Measurements from ENCODE around the gene ERC2.

ERC2 gene

DNA sequence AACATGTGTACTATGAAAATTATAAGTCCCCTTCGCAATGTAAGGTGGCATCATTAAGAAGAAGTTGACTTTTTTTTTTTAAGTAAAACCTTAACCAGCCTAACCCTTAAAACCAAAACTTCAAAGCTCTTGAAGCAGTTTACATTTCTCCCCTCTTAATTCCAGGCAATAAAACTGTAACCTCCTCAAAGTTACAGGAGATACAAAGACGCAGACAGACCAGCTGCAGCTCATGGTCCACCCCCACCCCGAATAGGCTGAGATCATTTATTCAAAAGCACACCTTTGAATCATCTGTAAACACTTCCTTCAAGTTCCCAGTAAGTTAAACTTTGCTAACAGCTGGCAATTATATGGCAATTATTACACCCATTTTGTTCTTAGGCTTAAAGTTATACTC lies 414.5 kb downstream of the ERC2 start:
- H3K4me3 ChIP-seq (ENCODE audit: low read depth, low read length), result no peak overlapping the region
- TF ChIP-seq CTCF (IDR thresholded peaks at IDR 0.05; ENCODE audit: control insufficient read depth, extremely low read depth, insufficient read depth), result no peak
- no peak for DNase-seq (ENCODE audit: low read depth)

GRCh38 chr3:56052188-56052587 lies 416.1 kb downstream of the ERC2 start:
- no peak overlapping the region for H3K4me3 ChIP-seq (ENCODE audit: low read depth, low read length)
- no peak for DNase-seq (ENCODE audit: low read depth)
- TF ChIP-seq CTCF (IDR thresholded peaks at IDR 0.05; ENCODE audit: control insufficient read depth, extremely low read depth, insufficient read depth), result no peak

DNA sequence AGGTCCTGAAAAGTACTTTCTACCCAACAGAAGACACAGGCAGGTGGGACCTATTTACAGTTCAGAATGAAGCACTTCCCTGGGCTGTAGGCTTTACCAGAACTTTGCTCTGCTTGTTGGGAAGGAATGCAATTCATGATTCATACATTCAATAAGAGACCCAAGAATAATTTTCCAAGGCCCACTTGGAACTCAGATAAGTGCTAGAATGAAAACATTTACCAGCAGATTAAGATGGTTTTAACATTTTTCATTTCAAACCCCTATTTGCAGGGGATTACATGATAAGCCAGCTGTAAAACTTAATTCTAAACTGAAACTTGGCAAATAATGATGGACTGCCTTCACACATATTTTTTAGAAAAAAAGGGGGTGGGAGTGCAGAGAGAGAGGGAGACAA lies 417.2 kb downstream of the ERC2 start:
- no peak overlapping the region for H3K4me3 ChIP-seq (ENCODE audit: low read depth, low read length)
- no peak for TF ChIP-seq CTCF (IDR thresholded peaks at IDR 0.05; ENCODE audit: control insufficient read depth, extremely low read depth, insufficient read depth)
- DNase-seq (ENCODE audit: low read depth), result no peak

- TF ChIP-seq CTCF (IDR thresholded peaks at IDR 0.05; ENCODE audit: control insufficient read depth, extremely low read depth, insufficient read depth), result no peak
- DNase-seq (ENCODE audit: low read depth), result no peak
- H3K4me3 ChIP-seq (ENCODE audit: low read depth, low read length), result no peak overlapping the region
These were observed 419.3 kb downstream of the ERC2 start for GRCh38 chr3:56048946-56049345.

- TF ChIP-seq CTCF (IDR thresholded peaks at IDR 0.05; ENCODE audit: control insufficient read depth, extremely low read depth, insufficient read depth), result no peak
- H3K4me3 ChIP-seq (ENCODE audit: low read depth, low read length), result no peak overlapping the region
- no peak for DNase-seq (ENCODE audit: low read depth)
These were observed 419.9 kb downstream of the ERC2 start for GRCh38 chr3:56048331-56048730.

- peak; percentile 77 for TF ChIP-seq CTCF (IDR thresholded peaks at IDR 0.05; ENCODE audit: control insufficient read depth, extremely low read depth, insufficient read depth)
- no peak overlapping the region for H3K4me3 ChIP-seq (ENCODE audit: low read depth, low read length)
- DNase-seq (ENCODE audit: low read depth), result peak; percentile 56
These were observed 425.8 kb downstream of the ERC2 start for GRCh38 chr3:56042326-56042951.

DNA sequence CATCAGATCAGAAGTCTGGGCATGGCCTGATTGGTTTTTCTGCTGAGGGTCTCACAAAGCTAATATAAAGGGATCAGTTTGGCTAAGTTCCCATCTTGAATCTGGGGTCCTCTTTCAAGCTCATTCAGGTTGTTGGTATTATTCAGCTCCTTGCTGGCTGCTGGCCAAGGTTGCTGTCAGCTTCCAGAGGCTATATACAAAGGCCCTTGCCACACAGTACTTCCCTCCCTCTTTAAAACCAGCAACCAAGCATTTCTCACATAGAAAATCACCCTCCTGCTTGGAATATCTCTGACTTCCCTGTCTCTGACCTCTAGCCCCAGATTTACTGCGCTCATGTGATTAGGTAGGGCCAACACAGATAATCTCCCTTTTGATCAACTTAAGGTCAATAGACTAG lies 442.9 kb downstream of the ERC2 start:
- DNase-seq (ENCODE audit: low read depth), result no peak
- TF ChIP-seq CTCF (IDR thresholded peaks at IDR 0.05; ENCODE audit: control insufficient read depth, extremely low read depth, insufficient read depth), result no peak
- H3K4me3 ChIP-seq (ENCODE audit: low read depth, low read length), result no peak overlapping the region

All from LNCaP clone FGC (cell line).